ENCODE data around the gene TXNDC8.

TXNDC8 gene

GRCh38 chr9:110338143-110338542 lies 480 bp upstream of the TXNDC8 start:
- no peaks in the 10 kb centered on the region for H3K36me3 ChIP-seq (ENCODE audit: low read depth)
- no peak for DNase-seq (ENCODE audit: low spot score)
- H3K4me1 ChIP-seq (ENCODE audit: insufficient read depth, poor library complexity, severe bottlenecking): no peaks in the 10 kb centered on the region
- ATAC-seq (ENCODE audit: low read depth): no peak
- H3K9me3 ChIP-seq (ENCODE audit: severe bottlenecking): no peaks in the 10 kb centered on the region
- no peak for TF ChIP-seq CTCF (IDR thresholded peaks at IDR 0.05; ENCODE audit: poor library complexity, severe bottlenecking)
- H3K4me3 ChIP-seq (ENCODE audit: severe bottlenecking): no peak overlapping the region
- no peaks in the 10 kb centered on the region for H3K27me3 ChIP-seq (ENCODE audit: insufficient read depth, poor library complexity, severe bottlenecking)
- H3K27ac ChIP-seq (ENCODE audit: poor library complexity, severe bottlenecking): no peak overlapping the region

DNA sequence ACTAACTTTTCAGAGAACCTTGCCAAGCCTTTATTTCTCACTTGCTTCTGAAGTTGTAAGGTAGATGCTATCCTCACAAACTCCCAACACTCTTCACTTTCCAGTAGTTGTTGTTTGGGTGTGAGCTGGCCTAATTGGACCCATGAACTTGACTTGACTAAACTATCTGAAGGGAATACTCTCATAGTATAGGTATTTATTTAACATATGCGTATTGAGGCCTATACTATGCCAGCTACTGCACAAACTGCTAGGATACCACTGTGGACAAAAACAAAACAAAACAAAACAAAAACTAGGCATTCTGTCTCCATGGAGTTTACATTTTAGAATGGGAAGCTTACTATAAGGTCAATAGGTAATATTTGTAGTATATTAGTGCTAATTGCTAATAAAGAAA lies 1.3 kb downstream of the TXNDC8 start:
- H3K4me3 ChIP-seq (ENCODE audit: severe bottlenecking): no peak overlapping the region
- H3K27ac ChIP-seq (ENCODE audit: poor library complexity, severe bottlenecking): no peak overlapping the region
- ATAC-seq (ENCODE audit: low read depth) (no peak), DNase-seq (ENCODE audit: low spot score) (no peak)
- H3K36me3 ChIP-seq (ENCODE audit: low read depth): no peaks in the 10 kb centered on the region
- TF ChIP-seq CTCF (IDR thresholded peaks at IDR 0.05; ENCODE audit: poor library complexity, severe bottlenecking): no peak
- peaks cover 3% of the 10 kb centered on the region for H3K4me1 ChIP-seq (ENCODE audit: insufficient read depth, poor library complexity, severe bottlenecking)
- H3K27me3 ChIP-seq (ENCODE audit: insufficient read depth, poor library complexity, severe bottlenecking): no peaks in the 10 kb centered on the region
- H3K9me3 ChIP-seq (ENCODE audit: severe bottlenecking): no peaks in the 10 kb centered on the region

GRCh38 chr9:110334871-110335270 lies 2.8 kb downstream of the TXNDC8 start:
- Histone ChIP-seq H3K27me3 (ENCODE audit: insufficient read depth, poor library complexity, severe bottlenecking) (no peaks in the 10 kb centered on the region), H3K4me3 (ENCODE audit: severe bottlenecking) (no peak overlapping the region), H3K4me1 (ENCODE audit: insufficient read depth, poor library complexity, severe bottlenecking) (peaks cover 3% of the 10 kb centered on the region), H3K9me3 (ENCODE audit: severe bottlenecking) (no peaks in the 10 kb centered on the region), H3K27ac (ENCODE audit: poor library complexity, severe bottlenecking) (no peak overlapping the region), H3K36me3 (ENCODE audit: low read depth) (no peaks in the 10 kb centered on the region)
- ATAC-seq (ENCODE audit: low read depth) (no peak), DNase-seq (ENCODE audit: low spot score) (no peak)
- TF ChIP-seq CTCF (IDR thresholded peaks at IDR 0.05; ENCODE audit: poor library complexity, severe bottlenecking): no peak

DNA sequence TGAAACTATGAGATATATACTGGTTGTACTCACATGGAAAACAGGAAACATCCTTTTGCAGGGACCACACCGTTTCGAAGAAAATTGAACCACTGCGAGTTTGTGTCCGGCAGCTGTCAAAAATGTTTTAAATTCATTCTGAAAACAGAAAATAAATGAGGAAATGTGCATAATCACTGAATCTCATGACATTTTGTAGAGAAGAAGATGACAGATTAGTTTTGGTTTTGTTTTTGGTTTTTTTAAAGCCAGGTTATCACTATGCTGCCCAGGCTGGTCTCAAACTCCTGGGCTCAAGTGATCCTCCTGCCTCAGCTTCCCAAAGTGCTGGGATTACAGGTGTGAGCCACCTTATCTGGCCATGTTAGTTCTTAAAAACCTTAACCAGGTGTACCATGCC lies 3.5 kb downstream of the TXNDC8 start:
- TF ChIP-seq CTCF (IDR thresholded peaks at IDR 0.05; ENCODE audit: poor library complexity, severe bottlenecking): no peak
- Histone ChIP-seq H3K4me3 (ENCODE audit: severe bottlenecking) (no peak overlapping the region), H3K9me3 (ENCODE audit: severe bottlenecking) (no peaks in the 10 kb centered on the region), H3K36me3 (ENCODE audit: low read depth) (no peaks in the 10 kb centered on the region), H3K27ac (ENCODE audit: poor library complexity, severe bottlenecking) (no peak overlapping the region), H3K4me1 (ENCODE audit: insufficient read depth, poor library complexity, severe bottlenecking) (peaks cover 3% of the 10 kb centered on the region), H3K27me3 (ENCODE audit: insufficient read depth, poor library complexity, severe bottlenecking) (no peaks in the 10 kb centered on the region)
- DNase-seq (ENCODE audit: low spot score): no peak
- no peak for ATAC-seq (ENCODE audit: low read depth)

- TF ChIP-seq CTCF (IDR thresholded peaks at IDR 0.05; ENCODE audit: poor library complexity, severe bottlenecking): no peak
- no peaks in the 10 kb centered on the region for H3K36me3 ChIP-seq (ENCODE audit: low read depth)
- peaks cover 7% of the 10 kb centered on the region for H3K4me1 ChIP-seq (ENCODE audit: insufficient read depth, poor library complexity, severe bottlenecking)
- H3K4me3 ChIP-seq (ENCODE audit: severe bottlenecking): no peak overlapping the region
- no peaks in the 10 kb centered on the region for H3K9me3 ChIP-seq (ENCODE audit: severe bottlenecking)
- H3K27me3 ChIP-seq (ENCODE audit: insufficient read depth, poor library complexity, severe bottlenecking): no peaks in the 10 kb centered on the region
- DNase-seq (ENCODE audit: low spot score): no peak
- peak; percentile 69 for ATAC-seq (ENCODE audit: low read depth)
- H3K27ac ChIP-seq (ENCODE audit: poor library complexity, severe bottlenecking): no peak overlapping the region
Observed at GRCh38 chr9:110332766-110333165, 4.9 kb downstream of the TXNDC8 start.
